ENCODE measurements around the gene CD200R1L. TPM values are rescaled to one million over a fixed set of nuclear protein-coding genes. Genes with fewer than 3 reads are reported as not detected.

CD200R1L gene
- total and polyA plus RNA-seq, 2 of the 4 experiments (the other 2 are of a cell fraction) = not detected

DNA sequence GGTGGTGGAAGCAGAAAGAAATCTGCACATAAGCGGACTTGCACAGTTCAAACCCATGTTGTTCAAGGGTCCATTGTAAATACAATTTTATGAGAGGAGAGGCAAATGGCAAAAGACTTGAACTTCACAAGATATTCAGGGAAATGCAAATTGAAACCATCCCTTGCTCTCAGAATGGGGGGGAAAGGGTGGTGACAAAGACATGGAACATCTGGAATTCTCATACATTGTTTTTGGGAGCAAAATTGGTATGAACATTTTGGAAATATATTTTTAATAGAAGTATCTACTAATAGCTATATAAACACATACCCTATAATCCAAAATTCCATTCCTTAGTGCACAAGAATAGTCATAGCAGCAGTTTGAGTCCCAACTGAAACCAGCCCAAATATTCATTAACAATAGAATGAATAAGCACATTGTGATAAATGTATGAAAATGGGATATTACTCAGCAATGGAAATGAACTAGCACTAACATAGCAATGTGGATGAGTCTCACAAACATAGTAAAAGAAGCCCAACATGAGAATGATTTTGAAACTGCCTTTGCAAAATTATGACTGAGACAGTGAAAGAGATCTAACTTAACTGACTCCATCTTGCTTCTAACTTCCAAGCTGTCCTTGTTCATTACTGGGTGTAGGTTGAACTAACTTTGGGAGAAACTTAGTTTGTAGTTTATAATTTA, 77.2 kb downstream of the CD200R1L start:
- no peak overlapping the region for H3K4me3 ChIP-seq (ENCODE audit: insufficient read depth, low read depth, low read length)
- peaks cover 10% of the 10 kb centered on the region; the same call in 1 of the 2 replicates for H3K9me1 ChIP-seq (ENCODE audit: insufficient read depth, low read length)
- WGBS, 2 experiments (ENCODE audit: extremely low coverage in 2 of 2, insufficient read length in 1 of 2) = 33% methylated on average over 1 of the region's 1 CpG; no CpG with 5 or more reads in 1 of the 2 experiments
- TF ChIP-seq CEBPB (IDR thresholded peaks at IDR 0.05; ENCODE audit: low read depth, low read length) = no peak
- TF ChIP-seq, protein P1, sequence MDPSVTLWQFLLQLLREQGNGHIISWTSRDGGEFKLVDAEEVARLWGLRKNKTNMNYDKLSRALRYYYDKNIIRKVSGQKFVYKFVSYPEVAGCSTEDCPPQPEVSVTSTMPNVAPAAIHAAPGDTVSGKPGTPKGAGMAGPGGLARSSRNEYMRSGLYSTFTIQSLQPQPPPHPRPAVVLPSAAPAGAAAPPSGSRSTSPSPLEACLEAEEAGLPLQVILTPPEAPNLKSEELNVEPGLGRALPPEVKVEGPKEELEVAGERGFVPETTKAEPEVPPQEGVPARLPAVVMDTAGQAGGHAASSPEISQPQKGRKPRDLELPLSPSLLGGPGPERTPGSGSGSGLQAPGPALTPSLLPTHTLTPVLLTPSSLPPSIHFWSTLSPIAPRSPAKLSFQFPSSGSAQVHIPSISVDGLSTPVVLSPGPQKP (IDR thresholded peaks at IDR 0.05; ENCODE audit: borderline replicate concordance, low read depth, low read length) = no peak
- DNase-seq (peak; percentile 77), ATAC-seq (ENCODE audit: low read depth) (peak; percentile 24; the same call in 1 of the 2 replicates)
- H2AK5ac ChIP-seq (ENCODE audit: low read depth, low read length) = peak overlapping the region; percentile 62; the same call in 1 of the 2 replicates
- BruUV-seq (replicated peaks) = no TSS peak
- no peaks in the 10 kb centered on the region for H3K36me3 ChIP-seq (ENCODE audit: control insufficient read depth, insufficient read depth, low read length)
- peaks cover 18% of the 10 kb centered on the region for H3K4me1 ChIP-seq (ENCODE audit: control insufficient read depth, insufficient read depth, low read length)
- H3K79me1 ChIP-seq (ENCODE audit: low read depth in 1 of 2, low read length in 2 of 2) = no peaks in the 10 kb centered on the region
- H2BK5ac ChIP-seq (ENCODE audit: low read depth, low read length, poor library complexity, severe bottlenecking) = peak overlapping the region; percentile 70
- H3K9me3 ChIP-seq (ENCODE audit: control insufficient read depth, insufficient read depth, low read length) = no peaks in the 10 kb centered on the region
- peak overlapping the region; percentile 28; the same call in 1 of the 2 replicates for H3K4me2 ChIP-seq (ENCODE audit: low read depth, low read length)
- H3K27ac ChIP-seq (ENCODE audit: insufficient read depth, low read length) = peak overlapping the region; percentile 75; the same call in 1 of the 2 replicates
- dilution Hi-C loops (cut with HindIII; ENCODE audit: low sequenced_read_pairs, unreplicated experiment) (no loop called here), in situ Hi-C loops (cut with MboI; ENCODE audit: low sequenced_read_pairs) (no loop called here), intact Hi-C loops (cut with micrococcal nuclease) (no loop called here)
- H2BK120ac ChIP-seq (ENCODE audit: low read depth, low read length) = peak overlapping the region; percentile 62; the same call in 1 of the 2 replicates
- H3K9ac ChIP-seq (ENCODE audit: low read depth, low read length) = no peak overlapping the region
- H3K18ac ChIP-seq (ENCODE audit: low read depth, low read length) = peak overlapping the region; percentile 86
- H2BK20ac ChIP-seq (ENCODE audit: low read depth, low read length) = peak overlapping the region; percentile 54; the same call in 1 of the 2 replicates
- peak overlapping the region in 1 of 2 experiments; percentile 82; a peak in 2 of 4 replicates for H4K8ac ChIP-seq (ENCODE audit: low read depth in 2 of 2, low read length in 2 of 2)
- peak overlapping the region; percentile 36; the same call in 1 of the 3 replicates for H2BK15ac ChIP-seq (ENCODE audit: low read depth, low read length)
- H2AFZ ChIP-seq (replicated peaks; ENCODE audit: low read length, poor library complexity) = no peak overlapping the region
- no peak overlapping the region; the same call in 1 of the 2 replicates for H4K91ac ChIP-seq (ENCODE audit: insufficient read depth, low read depth, low read length)
- no peak overlapping the region for H3K56ac ChIP-seq (ENCODE audit: extremely low read depth, insufficient read depth, low read length)
- H2AK9ac ChIP-seq (replicated peaks; ENCODE audit: low read depth, low read length, poor library complexity) = no peak overlapping the region
- H3K27me3 ChIP-seq (ENCODE audit: control insufficient read depth, insufficient read depth, low read length) = no peaks in the 10 kb centered on the region
- POLR2A ChIA-PET (ENCODE audit: unreplicated experiment) = no interaction called here
- H4K20me1 ChIP-seq (ENCODE audit: insufficient read depth, low read length) = no peaks in the 10 kb centered on the region
- H3K4ac ChIP-seq (ENCODE audit: low read depth, low read length) = peak overlapping the region; percentile 27; the same call in 1 of the 2 replicates
- H3K14ac ChIP-seq (replicated peaks; ENCODE audit: low read depth, low read length) = peak overlapping the region; percentile 87
- no peak overlapping the region for H3K23ac ChIP-seq (ENCODE audit: low read depth, low read length)
- H4K5ac ChIP-seq (ENCODE audit: low read depth, low read length) = peak overlapping the region; percentile 70
- CTCF ChIA-PET = interaction anchor here (1.0 kb wide), 1 partner anchor 35 kb away, joined by 3 read pairs; no protein-coding TSS in a partner anchor
